ENCODE measurements around the gene CYTH1.

CYTH1 gene

GRCh38 chr17:78805301-78805700 is 23.2 kb upstream of the CYTH1 start:
- DNase-seq (ENCODE audit: low read depth) = peak; percentile 51

- no peak for DNase-seq (ENCODE audit: low read depth)
These were observed 22.7 kb upstream of the CYTH1 start for GRCh38 chr17:78804777-78805176.

DNA sequence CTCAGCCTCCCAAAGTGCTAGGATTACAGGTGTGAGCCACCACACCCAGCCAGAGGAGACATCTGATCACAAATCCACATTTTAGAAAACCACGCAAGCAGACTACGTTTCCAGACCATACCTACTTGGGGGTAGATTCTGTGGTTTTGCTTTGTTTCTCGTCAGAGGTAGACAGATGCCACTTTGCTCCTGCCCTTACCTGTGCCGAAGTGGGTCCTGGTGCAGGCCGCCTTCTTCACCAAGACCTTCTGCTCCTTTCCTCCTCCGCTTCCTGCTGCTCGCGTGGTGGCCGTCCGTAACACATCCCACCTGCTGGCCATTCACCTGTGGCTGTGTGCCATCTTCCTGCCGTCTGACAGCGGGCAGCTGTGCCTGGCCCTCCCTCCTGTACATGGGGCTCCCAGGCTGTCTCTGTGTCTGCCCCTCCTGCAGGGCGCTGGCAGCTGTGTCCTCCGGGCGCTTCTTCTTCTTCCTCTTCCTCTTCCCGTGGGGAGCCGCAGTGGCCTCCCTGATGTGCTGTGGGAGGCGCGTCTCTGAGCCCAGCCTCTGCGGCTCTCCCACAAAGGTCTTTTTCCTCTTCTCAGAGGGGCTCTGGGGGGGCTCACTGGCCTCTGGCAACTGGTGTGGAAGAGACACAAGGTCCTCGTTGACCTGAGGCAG is 21.2 kb upstream of the CYTH1 start:
- DNase-seq (ENCODE audit: low read depth) = no peak

DNA sequence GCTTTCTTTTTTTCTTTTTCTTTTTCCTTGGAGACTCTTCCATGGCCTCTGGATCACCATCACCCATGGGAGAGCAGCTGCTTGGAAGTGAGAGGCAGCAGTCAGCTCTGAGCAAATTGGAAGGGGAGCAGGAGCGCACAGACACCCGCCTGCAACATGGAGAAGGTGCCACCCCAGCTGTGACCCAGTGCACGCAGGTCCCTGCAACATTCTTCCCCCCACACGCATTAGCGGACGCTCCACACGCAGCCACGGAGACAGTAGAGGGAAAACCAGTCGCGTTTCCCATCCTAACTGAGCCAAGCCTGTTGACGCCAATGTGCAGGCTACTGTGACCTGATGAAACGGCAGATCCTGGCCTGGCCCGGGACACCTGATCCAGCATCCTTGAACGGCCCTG is 20.4 kb upstream of the CYTH1 start:
- DNase-seq (ENCODE audit: low read depth) = no peak

- no peak for DNase-seq (ENCODE audit: low read depth)
These were observed 19.9 kb upstream of the CYTH1 start for GRCh38 chr17:78802008-78802407.

DNA sequence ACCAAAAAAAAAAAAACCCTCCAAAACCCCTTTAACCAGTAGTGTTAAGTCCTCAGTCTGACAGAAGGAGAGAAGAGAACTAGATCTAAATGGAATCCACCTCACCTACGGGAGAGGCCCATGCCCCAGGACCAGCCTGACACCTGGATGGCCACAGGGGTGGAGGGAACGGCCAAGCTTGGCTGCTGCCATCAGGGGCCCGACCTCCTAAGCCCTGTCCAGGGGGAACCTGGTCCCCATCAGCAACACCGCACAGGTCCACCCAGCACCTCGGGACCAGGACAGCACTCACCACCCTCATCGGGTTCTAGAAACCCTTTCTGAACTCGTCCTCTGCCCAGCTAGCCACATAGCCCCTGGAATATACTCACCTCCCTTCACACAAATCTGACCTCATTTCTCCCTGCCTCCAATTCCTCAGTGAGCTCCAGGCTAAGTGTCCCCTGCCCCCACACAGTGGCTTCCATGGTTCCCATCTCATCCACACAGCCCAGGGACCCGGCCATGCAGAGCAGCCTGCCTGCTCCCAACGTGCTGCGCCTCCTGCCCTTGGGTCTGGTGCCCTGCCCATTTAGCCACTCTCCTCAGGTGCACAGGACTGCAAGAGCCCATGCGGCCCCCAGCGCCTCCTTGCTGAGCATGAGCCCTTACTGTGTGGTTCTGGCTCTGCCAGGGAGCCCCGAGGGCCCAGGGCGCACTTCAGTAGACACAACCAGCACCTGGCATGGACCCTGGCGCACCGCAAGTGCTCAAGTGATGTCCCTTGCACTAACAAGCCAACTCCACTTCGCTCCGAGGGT is 18.3 kb upstream of the CYTH1 start:
- no peak for DNase-seq (ENCODE audit: low read depth)

DNA sequence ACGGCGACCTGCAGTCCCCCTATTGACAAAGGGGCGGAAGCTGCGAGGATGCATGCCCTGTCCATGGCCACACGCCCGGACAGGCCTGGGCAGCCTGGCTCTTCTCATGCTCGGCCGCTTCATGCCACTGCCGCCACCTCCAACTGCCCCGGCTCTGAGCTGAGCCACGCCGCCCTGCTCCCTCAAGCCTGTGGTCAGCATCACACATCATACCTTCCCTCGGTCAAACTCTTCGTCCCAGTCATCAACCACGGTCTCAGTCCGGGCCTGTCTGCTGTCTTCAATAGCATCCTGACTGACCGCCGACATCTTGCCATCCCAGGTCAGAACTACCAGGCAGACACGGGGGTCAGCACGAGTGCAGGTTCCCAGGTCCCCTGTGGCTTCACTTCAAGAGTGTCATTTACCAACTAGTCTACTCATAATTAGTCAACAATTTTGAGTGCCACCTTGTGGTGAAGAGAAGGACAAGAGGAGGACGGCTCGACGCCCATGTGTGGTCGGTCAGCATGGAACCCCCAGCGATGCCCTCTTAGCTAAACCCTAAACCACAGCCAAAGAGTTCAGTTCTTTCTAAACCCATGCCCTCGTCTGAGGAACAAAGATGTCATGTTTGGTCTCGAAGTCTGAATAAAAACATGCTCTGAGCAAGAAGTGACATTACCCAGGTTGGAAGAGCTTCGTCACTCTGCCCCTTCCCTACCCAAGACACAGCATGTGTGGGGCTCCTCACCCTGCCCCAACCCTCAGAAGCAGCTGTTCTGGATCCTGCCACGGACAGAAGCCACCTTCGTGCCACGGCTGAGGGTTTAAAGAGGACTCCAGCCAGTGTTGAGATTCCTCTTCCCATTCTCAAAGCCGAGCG is 16.9 kb upstream of the CYTH1 start:
- DNase-seq (ENCODE audit: low read depth) = no peak

- no peak for DNase-seq (ENCODE audit: low read depth)
These were observed 15.9 kb upstream of the CYTH1 start for GRCh38 chr17:78797691-78798585.

DNA sequence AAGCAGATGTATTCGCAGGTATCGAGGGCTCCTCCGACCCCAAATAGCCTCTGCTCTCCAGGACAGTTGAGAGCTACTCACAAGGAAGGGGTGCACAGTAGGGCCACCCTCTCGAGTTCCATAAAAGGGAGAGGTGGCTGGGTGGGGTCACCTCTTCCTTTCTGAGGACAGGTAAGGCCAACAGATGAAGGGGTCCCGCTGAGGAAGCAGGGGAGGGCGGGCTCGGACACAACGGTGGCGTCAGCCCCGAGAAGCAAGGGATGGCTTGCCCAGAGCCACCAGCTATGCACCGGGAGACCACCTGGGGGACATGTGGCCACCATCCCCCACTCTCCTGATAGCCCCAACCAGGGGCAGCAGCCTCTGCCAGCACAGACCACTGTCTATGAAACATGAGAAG is 15.1 kb upstream of the CYTH1 start:
- no peak for DNase-seq (ENCODE audit: low read depth)

DNA sequence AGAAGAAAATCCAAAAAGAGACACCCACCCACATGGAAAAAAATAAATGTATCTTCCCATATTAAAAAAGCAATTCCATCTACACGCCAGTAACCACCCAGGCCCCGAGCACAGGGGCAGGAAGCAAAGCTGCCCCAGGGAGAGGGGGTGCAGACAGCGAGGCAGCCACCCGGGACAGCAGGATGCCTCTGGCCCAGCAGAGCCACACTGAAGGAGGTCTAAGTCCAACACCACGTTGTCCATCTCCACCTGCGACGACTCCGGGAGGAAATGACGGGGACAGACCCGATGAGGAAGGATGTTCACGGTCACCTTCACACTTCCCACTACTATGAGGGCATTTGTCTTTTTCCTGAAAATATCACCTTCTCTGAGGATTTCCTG is 14.4 kb upstream of the CYTH1 start:
- DNase-seq (ENCODE audit: low read depth) = no peak

DNA sequence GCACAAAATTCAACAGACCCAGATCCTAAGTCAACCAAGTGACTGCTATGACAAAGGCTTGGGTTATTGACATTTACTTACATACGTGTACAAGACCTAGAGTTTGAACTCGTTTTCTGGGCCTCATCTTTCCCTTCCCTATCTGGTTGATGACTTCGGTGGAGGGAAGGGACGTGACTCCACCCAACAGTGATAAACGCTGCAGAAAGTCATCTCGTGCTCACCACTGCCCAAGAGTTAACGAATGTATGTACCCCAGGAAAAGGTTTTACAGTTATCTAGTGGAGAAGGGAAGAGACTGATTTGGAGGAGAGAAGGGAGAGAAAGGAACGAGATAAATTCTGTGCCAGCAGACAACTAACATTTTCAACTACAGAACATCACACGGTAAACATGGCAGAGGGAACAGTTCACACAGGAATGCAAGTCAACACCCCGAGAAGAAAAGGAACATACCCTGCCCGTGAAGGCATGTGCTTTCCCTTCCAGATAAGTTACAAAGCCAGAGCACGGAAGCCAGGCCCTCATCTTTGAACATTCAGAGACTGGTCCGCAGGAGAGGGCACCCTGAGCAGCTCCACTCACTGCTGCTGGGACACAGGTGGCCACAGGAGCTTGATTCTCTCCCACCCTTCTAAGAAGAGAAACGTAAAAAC is 13.9 kb upstream of the CYTH1 start:
- no peak for DNase-seq (ENCODE audit: low read depth)

DNA sequence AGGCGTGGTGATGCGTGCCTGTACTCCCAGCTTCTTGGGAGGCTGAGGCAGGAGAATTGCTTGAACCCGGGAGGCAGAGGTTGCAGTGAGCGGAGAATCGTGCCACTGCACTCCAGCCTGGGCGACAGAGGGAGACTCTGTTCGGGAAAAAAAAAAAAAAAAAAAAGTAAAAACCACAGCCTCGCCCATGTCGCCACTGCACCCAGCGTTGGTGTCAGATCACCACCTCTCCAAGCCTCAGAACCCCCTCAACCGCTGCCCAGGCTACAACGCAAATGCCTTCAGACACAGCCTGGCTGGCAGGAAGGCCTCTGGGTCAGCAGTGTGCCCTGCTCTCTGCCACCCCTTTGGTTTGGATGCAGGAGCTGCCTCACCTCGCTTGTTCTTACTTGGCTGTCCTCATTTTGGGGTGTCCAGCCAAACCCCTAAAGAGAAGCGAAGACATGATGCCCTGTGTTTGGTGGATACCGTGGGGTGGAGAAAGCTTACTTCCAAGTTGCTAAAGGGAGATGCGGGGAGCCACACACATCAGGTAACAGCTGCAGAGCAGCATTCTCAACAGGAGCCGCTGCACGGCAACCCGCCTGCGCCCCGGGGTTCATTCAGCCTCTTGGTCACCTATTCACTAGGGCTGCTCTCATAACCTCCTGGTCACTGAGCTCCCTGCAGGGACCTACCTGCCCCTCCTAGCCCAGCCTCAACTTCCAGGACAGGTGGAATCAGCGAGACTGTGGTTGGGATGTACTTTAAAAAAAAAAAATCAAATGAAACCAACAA is 13.0 kb upstream of the CYTH1 start:
- DNase-seq (ENCODE audit: low read depth) = no peak

- no peak for DNase-seq (ENCODE audit: low read depth)
These were observed 12.3 kb upstream of the CYTH1 start for GRCh38 chr17:78794399-78794798.

DNA sequence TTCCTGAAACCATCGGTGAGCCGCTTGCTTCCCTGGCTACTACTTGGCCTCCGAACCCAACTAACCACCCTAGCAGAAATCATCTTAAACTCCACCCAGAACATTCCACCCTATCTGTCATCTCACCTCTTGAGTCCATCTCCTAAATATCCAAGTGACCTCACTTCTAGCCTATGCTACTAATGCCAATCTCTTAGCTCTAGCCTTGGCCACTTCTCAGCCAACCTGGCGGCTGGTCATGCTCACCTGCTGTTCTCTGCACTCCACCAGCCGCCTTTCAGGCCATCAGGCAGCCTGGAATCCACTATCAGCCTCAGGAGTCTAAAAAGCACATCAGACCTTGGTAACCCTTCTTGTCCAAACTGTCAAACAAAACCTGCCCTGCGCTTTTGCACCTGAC is 11.9 kb upstream of the CYTH1 start:
- no peak for DNase-seq (ENCODE audit: low read depth)

DNA sequence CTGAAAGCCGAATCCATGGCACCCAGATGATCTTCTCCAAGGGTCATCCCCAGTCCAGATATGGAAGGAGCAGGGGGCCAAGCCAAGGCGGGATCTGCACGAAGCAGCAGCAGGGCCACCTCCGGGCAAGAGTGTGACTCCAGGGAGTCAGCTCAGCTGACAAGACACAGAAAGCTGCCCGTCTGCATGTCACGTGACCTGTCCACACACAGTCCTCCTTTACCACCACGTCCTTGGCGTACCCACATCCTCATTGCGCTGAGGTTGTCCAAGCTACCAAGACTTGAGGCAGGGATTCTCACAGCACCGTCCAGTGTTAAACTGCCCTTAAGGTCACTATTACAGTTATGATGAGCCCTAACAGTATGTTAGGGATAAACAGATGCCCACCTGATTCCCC is 11.3 kb upstream of the CYTH1 start:
- no peak for DNase-seq (ENCODE audit: low read depth)

DNA sequence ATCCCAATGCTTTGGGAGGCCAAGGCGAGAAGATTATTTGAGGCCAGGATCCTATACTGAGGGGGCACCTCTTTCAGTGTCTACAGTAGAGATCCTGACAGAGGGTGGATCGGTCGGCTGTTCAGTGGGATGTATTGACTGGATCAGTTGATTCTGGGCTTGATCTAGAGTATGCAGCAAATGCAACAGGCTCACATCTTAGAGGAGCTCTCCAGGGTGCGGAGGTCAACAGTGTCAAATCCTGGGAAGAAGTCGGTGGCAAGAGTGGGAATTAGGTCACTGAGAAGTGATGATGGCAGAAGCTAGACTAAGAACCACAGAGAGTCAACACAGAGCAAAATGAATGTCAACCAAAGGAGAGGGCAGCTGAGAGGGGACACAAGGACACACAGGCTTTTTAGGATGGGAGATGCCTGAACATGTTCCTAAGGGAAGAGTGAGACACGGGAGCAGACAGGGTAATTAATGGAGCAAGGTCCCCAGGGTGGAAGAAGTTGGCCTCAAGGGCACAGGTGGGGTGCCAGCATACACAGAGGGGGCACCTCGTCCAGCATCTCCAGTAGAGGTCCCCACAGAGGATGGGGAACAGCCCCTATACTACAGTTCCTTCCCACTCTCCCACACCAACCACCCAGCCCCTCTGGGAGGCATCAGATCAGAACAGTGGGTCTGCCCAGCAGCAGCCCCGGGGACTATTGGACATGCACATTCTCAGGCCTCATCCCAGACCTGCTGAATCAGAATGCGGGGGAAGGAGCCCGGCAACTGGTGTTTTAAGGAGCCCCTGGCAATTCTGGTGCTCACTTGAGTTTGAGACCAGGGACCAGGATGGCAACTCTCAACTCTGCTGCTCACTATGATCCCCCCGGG is 10.0 kb upstream of the CYTH1 start:
- DNase-seq (ENCODE audit: low read depth) = no peak

- no peak for DNase-seq (ENCODE audit: low read depth)
These were observed 8.5 kb upstream of the CYTH1 start for GRCh38 chr17:78790552-78790951.

- no peak for DNase-seq (ENCODE audit: low read depth)
These were observed 7.6 kb upstream of the CYTH1 start for GRCh38 chr17:78789663-78790181.

DNA sequence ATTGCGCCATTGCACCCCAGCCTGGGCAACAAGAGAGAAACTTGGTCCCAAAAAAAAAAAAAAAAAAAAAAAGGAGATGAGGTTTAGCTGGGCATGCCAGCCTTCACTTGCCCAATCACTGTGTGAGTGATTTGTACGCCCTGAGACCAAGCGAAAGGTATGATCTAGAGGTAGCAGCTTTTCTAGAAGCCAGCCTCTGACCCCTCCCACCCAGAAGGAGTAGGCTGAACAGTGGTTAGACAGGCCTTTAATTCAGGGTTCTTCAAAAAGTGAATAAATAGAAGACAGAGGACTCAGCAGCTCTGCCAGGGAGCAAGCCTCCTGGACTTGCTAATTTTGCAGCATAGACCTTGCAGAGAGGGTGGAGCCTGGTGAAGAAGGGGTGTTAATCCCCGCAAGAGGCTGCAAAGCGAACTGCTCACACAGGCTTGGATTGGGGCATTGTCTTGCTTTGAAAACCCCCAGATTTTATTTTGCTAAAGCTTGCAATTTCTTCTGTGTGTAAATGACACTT is 7.1 kb upstream of the CYTH1 start:
- no peak for DNase-seq (ENCODE audit: low read depth)

Data from stimulated activated CD4-positive, alpha-beta T cell treated with anti-CD3 and anti-CD28 coated beads, Interleukin-2, amount 100 ng/mL, for 4 hours (primary cell).